GM18499 (cell line): ENCODE results near the gene TSHZ1.
"Not testable (repeated sequence)": the region's sequence is repeated elsewhere in the genome, so short reads cannot be mapped to it uniquely, and the experiment has no call there.

Experiments
- ATAC-seq: cut with Tn5 transposase; IDR thresholded peaks from one replicate; pipeline ENCODE4 v1.9.1; 2021; ENCODE audit warnings: moderate number of reproducible peaks; ENCODE audit not compliant: insufficient read depth, unreplicated experiment

Gene TSHZ1

GRCh38 chr18:75183524-75183923 lies 27.1 kb upstream of the TSHZ1 start:
- ATAC-seq: no peak

GRCh38 chr18:75183973-75184493 lies 26.6 kb upstream of the TSHZ1 start:
- no peak for ATAC-seq

GRCh38 chr18:75185460-75185859 lies 25.1 kb upstream of the TSHZ1 start:
- no peak for ATAC-seq

GRCh38 chr18:75187702-75188101 lies 22.9 kb upstream of the TSHZ1 start:
- not testable (repeated sequence) for ATAC-seq

- ATAC-seq: no peak
Measured at GRCh38 chr18:75189696-75190095, 20.9 kb upstream of the TSHZ1 start.

GRCh38 chr18:75192899-75193298 lies 17.7 kb upstream of the TSHZ1 start:
- no peak for ATAC-seq

GRCh38 chr18:75198036-75198435 lies 12.6 kb upstream of the TSHZ1 start:
- no peak for ATAC-seq

GRCh38 chr18:75199327-75199726 lies 11.3 kb upstream of the TSHZ1 start:
- no peak for ATAC-seq

GRCh38 chr18:75200071-75200470 lies 10.5 kb upstream of the TSHZ1 start:
- ATAC-seq: no peak

- ATAC-seq: no peak
Measured at GRCh38 chr18:75200605-75201280, 9.9 kb upstream of the TSHZ1 start.

- ATAC-seq: no peak
Measured at GRCh38 chr18:75201282-75202270, 9.0 kb upstream of the TSHZ1 start.

- no peak for ATAC-seq
Measured at GRCh38 chr18:75202696-75203365, 7.8 kb upstream of the TSHZ1 start.

GRCh38 chr18:75203416-75204268 lies 7.0 kb upstream of the TSHZ1 start:
- ATAC-seq: no peak

GRCh38 chr18:75204269-75204731 lies 6.3 kb upstream of the TSHZ1 start:
- no peak for ATAC-seq

- ATAC-seq: no peak
Measured at GRCh38 chr18:75204732-75205513, 5.7 kb upstream of the TSHZ1 start.

- no peak for ATAC-seq
Measured at GRCh38 chr18:75205514-75206132, 5.0 kb upstream of the TSHZ1 start.

GRCh38 chr18:75206452-75207309 lies 3.9 kb upstream of the TSHZ1 start:
- ATAC-seq: no peak
